K562 treated with DMSO at 1 percent for 12 hours (cell line): ENCODE measurements around the gene MKNK1. TPM values are rescaled to one million over a fixed set of nuclear protein-coding genes. Genes with fewer than 3 reads are reported as not detected.

Experiments used
- total RNA-seq: library from RNA; unstranded; fragments of 300-600 nt; gene quantifications from 2 replicates; pipeline ENCODE4 v1.2.3, GENCODE V29; 2022; ENCODE audit not compliant: insufficient read depth

MKNK1 gene
- total RNA-seq = 34.4 and 66.1 TPM in 2 replicates

DNA sequence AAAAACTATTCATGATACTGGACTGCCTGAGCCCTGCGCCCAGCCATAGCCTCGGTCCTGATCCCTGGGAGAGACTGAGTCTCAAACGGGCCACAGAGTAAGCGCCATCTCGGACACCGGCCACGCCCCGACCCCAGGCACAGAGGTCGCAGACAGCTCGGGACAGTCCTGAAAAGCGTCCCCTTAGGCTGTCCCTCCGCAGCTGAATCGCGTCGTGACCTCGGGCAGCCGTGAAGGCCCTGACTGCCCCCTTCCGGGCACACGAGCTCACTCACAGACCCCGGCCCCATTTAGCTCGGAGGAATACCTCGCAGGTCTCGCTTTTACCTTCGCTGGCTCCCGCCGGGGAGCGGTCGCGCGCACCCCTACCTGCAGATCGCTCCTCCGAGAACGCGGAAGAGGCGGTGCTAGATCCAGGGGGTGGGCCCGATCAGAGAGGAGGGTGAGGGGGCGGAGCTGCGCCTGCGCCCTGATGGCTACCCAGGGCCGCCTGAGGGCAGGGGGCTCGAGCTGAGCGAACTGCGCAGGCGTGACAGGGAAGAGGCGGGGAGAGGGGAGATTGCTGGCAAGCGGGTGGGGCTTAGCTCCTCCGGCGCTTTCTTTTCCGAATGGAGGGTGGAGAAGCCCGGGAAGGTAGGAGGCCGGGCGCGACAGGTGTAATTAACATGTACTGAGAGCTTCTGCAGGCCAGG, at the start of gene MKNK1:
MKNK1 (minus strand) TSS at position 411 of the 692 bp plus-strand sequence. CDS start 20,941 bp downstream, outside the sequence.

DNA sequence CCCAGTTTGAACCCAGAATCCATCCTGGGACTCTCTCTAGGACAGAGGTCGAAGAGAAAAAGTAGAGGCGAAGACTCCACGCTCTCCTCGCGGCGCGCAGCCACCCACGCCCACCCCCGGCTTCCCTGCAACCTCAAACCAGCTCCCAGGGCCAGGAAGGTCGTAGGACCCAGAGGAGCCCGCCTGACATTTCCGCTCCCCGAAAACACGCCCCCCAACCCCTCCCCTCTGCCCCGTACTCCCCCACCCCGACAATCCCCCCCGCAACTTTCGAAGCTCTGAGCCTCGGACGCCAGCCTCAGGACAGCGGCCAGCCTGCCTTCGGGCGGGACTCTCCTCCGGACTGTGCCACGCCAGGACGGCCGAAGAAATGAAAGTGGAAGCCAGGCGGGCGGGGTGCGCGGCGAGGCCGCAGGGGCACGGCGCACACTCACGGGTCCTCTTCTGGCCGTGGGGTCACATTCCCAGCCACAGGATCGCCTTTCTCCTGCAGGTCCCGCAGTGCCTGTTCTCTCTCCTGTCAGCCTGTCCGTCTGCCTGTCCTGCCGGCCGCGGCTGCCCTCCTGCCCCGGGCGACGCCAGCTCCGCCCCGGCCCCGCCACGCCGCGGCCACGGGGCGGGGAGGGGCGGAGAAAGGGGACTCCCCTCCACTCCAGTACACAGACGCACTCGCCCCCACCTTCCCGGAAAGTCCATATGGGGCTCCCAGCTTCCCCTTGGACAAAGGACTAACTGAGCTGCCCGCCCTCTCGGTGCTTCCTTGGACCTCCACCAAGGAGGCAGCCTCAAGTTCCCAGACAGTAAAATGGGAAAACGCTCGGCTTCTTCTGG, 12.4 kb upstream of the MKNK1 start, which contains the start of gene MOB3C:
MOB3C (minus strand) TSS at position 535 of the 831 bp plus-strand sequence. CDS start 3,490 bp downstream, outside the sequence.

DNA sequence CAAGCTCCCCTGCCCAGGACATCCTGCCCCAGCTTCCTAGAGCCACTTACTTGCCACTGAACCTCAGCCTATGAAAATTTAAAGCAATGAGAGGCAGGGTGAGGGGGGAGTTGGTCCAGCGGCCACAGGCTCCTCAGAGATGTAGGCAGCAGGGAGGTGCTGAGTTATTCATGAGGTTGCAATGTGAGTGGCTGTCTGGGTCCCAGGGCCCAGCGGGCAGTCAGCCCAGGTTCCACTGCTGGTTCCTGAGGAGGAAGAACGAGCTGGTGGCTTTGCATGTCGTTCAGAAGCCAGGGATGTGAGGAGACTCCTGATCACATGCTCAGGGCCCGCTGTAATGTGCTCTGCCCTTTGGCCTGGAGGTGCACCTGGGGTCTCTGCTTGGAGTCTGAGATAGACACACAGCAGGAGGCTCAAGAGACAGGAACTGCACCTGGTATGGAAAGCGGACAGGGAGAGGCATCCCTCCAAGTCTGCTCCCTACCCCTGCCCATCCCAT, 52.4 kb downstream of the MKNK1 start, which contains the start of gene KNCN:
KNCN (minus strand) TSS at position 51 of the 499 bp plus-strand sequence. CDS start 432 bp downstream, outside the sequence.

Other genes starting within 250 kb of the MKNK1 start
- 1.6 and 1.9 TPM in 2 replicates for gene FAAH, start 210.0 kb downstream of the MKNK1 start, total RNA-seq
- 3.5 and 8.0 TPM in 2 replicates for gene DMBX1, start 114.4 kb downstream of the MKNK1 start, total RNA-seq
- not detected in 2 replicates for gene KNCN, start 52.6 kb downstream of the MKNK1 start, total RNA-seq
- gene MOB3C, start 12.5 kb upstream of the MKNK1 start, total RNA-seq = 9.5 and 18.0 TPM in 2 replicates
- 23.3 and 37.2 TPM in 2 replicates for gene ATPAF1, start 64.1 kb upstream of the MKNK1 start, total RNA-seq
- gene TEX38, start 67.6 kb upstream of the MKNK1 start, total RNA-seq = not detected in 2 replicates
- 8.8 and 44.8 TPM in 2 replicates for gene EFCAB14, start 114.8 kb upstream of the MKNK1 start, total RNA-seq
- gene CYP4B1, start 194.8 kb upstream of the MKNK1 start, total RNA-seq = not detected in 2 replicates